WTC11 (cell line): ENCODE results near the gene KCND3.

Experiments
- FOXJ3 ChIP-seq: sonication (generic); formaldehyde crosslinking; IDR thresholded peaks from 2 replicates; pipeline ENCODE4 v1.9.0; 2021; ENCODE audit warnings: missing genetic modification reagents, mild to moderate bottlenecking, borderline replicate concordance
- ZNF263 ChIP-seq: sonication (generic); formaldehyde crosslinking; IDR thresholded peaks from 2 replicates; pipeline ENCODE4 v1.8.1; 2022; ENCODE audit warnings: low read depth, mild to moderate bottlenecking, moderate library complexity, missing genetic modification reagents
- TF ChIP-seq, protein P1 (sequence below): fragments of 200-600 bp; IDR thresholded peaks from 2 replicates; pipeline ENCODE4 v1.8.0; 2022; ENCODE audit warnings: antibody characterized with exemption
- TF ChIP-seq, protein P2 (sequence below): sonication (generic); formaldehyde crosslinking; IDR thresholded peaks from 2 replicates; pipeline ENCODE4 v1.8.1; 2023; ENCODE audit warnings: mild to moderate bottlenecking, moderate library complexity, missing genetic modification reagents

DNA sequence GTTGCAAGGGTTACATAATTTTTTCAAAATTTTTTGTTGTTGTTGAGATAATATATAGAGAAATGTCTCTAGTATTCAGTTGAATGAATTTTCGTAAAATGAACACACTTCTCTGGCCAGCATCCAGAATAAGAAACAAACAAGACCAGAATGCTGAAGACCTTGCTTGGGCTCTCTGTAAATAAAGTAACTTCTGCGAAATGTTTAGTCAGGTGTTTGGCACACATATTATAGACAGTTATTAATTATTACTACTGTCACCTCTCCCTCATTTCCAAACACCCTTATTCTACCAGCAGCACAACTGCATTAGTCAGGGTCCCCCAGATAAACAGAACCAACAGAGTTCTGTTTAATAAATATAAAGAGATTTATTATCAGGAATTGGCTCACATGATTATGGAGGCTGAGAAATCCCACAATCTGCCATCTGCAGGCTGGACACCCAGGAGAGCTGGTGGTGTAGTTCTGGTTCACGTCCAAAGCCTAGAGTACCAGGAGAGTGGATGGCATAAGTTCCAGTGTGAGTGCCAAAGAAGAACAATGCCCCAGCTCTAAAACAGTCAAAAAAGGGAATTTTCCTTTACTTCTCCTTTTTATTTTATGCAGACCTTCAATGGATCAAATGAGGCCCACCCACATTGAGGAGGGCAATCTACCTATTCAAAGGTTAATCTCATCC is 44.1 kb upstream of the KCND3 start:
- TF ChIP-seq, protein P1, sequence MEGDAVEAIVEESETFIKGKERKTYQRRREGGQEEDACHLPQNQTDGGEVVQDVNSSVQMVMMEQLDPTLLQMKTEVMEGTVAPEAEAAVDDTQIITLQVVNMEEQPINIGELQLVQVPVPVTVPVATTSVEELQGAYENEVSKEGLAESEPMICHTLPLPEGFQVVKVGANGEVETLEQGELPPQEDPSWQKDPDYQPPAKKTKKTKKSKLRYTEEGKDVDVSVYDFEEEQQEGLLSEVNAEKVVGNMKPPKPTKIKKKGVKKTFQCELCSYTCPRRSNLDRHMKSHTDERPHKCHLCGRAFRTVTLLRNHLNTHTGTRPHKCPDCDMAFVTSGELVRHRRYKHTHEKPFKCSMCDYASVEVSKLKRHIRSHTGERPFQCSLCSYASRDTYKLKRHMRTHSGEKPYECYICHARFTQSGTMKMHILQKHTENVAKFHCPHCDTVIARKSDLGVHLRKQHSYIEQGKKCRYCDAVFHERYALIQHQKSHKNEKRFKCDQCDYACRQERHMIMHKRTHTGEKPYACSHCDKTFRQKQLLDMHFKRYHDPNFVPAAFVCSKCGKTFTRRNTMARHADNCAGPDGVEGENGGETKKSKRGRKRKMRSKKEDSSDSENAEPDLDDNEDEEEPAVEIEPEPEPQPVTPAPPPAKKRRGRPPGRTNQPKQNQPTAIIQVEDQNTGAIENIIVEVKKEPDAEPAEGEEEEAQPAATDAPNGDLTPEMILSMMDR, result no peak
- TF ChIP-seq ZNF263 (CRISPR knock-in tag) (no peak), FOXJ3 (CRISPR knock-in tag) (no peak)
- TF ChIP-seq, protein P2, sequence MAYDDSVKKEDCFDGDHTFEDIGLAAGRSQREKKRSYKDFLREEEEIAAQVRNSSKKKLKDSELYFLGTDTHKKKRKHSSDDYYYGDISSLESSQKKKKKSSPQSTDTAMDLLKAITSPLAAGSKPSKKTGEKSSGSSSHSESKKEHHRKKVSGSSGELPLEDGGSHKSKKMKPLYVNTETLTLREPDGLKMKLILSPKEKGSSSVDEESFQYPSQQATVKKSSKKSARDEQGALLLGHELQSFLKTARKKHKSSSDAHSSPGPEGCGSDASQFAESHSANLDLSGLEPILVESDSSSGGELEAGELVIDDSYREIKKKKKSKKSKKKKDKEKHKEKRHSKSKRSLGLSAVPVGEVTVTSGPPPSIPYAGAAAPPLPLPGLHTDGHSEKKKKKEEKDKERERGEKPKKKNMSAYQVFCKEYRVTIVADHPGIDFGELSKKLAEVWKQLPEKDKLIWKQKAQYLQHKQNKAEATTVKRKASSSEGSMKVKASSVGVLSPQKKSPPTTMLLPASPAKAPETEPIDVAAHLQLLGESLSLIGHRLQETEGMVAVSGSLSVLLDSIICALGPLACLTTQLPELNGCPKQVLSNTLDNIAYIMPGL (CRISPR knock-in tag), result no peak
